ENCODE results near the gene HBE1.
"Not testable (repeated sequence)": the region's sequence is repeated elsewhere in the genome, so short reads cannot be mapped to it uniquely, and the experiment has no call there.

HBE1 gene

DNA sequence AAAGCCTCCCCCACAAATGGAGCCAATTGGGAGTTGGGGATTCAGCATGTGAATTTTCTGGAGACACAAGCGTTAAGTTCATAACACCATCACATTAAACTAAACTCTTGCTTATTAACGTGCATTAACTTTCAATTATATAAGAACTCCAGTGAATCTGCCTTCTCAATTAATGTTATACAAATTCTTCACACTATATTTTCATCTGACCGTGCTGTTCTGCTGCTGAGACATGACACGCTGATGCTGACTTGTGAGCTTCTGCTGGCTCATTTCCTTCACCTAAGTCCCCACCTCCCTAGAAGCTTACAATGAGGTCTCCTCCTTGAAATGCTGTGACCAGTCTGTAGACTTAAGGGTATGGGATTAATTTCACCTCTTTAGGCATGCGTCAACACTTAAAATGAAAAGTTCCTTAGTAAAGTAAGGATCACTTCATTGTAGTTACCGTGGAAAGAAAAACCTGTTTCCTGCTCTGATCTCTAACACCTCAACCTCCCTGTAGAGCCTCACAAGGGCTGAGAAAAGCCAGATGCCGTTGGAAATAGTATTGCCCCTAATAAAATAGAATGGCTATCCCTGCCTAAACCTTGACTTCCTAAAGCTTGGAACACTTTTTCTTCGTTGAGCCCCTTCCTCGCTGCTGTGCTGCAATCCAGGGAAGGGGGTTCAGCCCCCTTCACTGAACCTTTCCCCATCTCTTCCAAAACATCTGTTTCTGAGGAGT is 17.4 kb downstream of the HBE1 start:
- no peak for DNase-seq

DNA sequence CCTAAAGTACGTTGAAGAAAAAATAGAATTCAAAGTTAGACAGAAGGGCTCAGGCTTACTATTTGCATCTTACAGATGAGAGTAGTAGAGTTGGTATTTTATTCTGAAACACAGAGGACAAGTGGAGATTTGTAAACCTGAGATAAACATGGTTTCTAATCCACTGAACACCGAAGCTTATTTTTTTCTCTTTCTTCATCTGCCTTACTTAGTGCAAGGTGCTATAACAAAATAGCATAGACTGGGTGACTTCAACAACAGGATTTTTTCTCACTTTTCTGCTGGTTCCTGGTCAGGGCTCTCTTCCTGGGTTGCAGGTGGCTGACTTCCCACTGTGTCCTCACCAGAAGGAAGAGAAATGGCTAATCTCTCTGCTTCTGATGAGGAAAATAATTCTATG is 18.0 kb downstream of the HBE1 start:
- no peak for DNase-seq

DNA sequence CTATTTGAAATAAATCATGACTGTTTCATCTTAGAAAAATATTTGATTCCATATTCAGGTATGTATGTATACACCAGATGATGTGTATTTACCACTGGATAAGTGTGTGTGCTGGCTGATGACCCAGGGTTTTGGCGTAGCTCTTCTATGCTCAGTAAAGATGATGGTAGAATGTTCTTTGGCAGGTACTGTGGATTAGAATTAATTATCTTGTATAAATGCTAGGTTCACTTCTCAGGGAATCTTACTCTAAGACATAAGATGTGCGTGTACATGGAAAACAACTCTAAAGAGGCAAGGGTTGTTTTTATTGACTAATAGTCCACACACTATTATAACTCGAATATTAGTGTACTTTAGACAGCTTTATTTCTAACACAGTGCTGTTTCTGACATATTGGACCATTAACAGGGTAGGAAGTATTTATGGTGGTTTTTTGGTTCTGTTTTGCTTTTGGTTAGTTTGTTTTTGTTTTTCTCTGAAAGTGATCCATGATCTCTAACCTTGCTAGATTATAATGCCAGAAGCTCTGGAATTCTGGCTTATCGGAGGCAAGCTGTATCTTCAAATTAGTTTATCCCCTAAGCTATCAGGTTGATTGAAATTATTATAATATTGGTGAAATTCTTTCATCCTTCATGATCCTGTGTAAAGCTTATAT is 19.1 kb downstream of the HBE1 start:
- no peak for DNase-seq

DNA sequence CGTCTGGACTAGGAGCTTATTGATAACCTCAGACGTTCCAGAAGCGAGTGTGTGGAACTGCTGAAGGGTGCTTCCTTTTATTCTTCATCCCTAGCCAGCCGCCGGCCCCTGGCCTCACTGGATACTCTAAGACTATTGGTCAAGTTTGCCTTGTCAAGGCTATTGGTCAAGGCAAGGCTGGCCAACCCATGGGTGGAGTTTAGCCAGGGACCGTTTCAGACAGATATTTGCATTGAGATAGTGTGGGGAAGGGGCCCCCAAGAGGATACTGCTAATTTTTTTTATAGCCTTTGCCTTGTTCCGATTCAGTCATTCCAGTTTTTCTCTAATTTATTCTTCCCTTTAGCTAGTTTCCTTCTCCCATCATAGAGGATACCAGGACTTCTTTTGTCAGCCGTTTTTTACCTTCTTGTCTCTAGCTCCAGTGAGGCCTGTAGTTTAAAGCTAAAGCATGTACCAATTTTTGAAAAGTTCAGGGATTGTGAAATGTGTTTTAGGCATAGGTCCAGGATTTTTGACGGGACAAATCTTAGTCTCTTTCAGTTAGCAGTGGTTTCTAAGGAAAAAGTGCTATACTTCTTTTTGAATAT is 19.8 kb downstream of the HBE1 start, which contains the start of gene HBG1:
Gene HBG1, minus strand, starts transcription at position 51 of the 590 bp plus-strand sequence. CDS start 53 bp downstream, outside the sequence.
- not testable (repeated sequence) for DNase-seq

DNA sequence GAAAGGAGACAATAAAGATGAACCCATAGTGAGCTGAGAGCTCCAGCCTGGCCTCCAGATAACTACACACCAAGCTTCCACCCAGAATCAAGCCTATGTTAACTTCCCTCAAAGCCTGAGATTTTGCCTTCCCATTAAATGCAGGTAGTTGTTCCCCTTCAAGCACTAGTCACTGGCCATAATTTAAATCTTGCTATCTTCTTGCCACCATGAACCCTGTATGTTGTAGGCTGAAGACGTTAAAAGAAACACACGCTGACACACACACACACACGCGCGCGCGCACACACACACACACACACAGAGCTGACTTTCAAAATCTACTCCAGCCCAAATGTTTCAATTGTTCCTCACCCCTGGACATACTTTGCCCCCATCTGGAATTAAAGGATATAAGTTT is 21.2 kb downstream of the HBE1 start:
- DNase-seq, result not testable (repeated sequence)

DNA sequence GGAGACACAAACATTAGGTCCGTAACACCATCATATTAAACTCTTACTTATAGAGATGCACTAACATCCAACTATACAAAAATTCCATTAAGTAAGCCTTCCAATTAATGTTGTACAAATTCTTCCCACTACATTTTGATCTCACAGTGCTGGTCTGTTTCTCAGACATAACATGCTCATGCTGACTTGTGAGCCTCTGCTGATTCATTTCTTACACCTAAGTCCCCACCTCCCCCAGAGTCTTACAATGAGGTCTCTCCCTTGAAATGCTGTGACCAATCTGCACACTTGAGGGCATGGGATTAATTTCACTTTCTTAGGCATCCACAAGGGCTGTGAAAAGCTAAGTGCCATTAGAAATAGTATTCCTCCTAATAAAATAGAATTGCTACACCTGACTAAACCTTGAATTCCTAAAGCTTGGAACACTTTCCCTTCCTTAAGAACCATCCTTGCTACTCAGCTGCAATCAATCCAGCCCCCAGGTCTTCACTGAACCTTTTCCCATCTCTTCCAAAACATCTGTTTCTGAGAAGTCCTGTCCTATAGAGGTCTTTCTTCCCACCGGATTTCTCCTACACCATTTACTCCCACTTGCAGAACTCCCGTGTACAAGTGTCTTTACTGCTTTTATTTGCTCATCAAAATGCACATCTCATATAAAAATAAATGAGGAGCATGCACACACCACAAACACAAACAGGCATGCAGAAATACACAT is 22.1 kb downstream of the HBE1 start:
- no peak for DNase-seq

DNA sequence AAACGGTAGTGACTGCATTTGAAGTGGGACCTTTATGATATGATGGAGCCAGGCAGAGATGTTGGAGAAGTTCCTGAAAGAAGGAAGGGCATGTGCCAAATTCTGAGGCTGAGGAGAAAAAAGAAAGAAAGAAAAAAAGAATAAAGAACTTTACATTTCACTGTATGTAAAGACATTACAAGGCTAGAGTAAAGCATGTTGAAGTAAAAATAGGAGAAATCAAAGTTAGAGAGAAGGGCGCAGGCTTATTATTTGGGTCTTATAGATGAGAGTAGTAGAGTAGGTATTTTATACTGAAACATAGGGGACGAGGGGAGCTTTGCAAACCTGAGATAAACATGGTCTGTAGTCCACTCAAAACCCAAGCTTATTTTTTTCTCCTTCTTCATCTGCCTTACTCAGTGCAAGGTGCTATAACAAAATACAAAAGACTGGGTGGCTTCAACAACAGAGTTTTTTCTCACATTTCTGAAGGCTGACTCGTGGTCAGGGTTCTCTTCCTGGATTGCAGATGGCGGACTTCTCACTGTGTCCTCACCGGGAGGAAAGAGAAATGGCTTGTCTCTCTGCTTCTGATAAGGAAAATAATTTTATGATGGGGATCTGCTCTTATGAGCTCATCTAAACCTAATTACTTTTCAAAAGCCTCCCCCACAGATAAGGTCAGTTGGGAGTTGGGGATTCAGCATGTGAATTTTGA is 22.8 kb downstream of the HBE1 start:
- DNase-seq, result no peak

DNA sequence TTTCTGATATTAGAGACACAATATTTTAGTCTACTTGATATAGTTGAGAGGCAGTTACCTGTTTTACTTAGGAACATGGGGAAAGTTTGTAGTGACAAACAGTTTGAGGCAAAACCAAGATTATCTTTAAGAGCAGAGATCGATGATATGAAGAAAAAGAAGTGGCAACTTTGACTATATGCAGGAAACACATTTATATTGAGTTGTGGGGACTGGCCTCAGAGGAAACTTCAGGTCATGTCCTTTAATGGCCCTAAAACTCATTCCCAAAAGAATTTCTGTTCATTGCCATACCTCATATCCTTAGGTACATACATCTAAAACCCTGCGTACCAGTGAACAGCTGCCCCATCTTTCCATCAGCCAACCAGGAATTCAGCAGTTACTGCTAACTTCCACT is 24.6 kb downstream of the HBE1 start:
- no peak for DNase-seq

DNA sequence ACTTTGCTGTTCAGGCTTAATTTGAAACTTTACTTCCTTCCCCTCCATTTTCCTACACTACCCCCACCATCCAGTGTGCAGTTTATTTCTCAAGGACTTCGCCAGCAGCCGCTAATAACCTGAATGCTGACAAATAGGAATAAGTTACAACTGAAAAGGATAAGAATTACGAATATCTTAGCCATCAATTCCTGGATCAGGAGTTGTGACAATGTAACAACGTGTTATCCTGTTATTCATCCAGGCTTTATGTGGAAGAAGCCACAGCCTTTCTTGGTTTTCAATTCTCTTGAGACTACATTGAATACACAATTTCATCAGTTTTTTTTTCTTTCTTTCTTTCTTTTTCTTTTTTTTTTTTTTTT is 25.9 kb downstream of the HBE1 start:
- DNase-seq, result no peak

DNA sequence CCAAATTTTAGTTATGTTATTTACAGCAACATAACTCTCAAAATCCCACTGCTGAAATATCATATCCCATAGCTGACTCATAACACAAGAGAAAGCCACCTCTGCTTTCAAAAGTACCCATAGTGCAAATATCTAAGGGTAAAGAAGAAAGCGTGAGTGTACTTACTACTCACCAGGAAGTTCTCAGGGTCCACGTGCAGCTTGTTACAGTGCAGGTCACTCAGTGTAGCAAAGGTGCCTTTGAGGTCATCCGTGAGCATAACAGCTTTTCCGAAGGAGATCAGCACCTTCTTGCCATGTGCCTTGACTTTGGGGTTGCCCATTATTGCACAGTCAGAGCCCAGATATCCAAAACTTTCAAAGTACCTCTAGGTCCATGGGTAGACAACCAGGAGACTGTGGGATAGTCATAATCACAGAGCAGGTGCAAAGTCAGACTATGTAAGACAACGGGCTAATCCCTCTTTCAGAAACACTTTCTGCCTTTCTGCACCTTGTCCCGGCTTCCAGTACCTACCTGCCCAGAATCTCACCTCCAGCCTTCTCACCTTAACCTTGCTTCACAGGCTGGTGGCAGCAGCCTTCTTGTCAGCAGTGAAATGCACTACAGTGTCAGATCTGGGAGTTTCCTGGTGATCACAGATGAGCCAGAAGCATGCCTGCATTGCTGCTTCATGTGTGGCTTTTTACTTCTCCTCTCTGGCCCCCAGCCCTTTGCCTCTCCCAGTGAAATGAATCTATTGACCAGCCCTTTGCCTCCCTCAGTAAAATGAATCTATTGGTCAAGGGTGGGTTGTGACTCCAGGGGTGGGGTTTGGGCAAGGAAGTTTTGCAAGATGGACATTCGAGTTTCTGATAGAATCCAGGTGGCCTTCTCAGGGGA is 26.6 kb downstream of the HBE1 start:
- no peak for DNase-seq

DNA sequence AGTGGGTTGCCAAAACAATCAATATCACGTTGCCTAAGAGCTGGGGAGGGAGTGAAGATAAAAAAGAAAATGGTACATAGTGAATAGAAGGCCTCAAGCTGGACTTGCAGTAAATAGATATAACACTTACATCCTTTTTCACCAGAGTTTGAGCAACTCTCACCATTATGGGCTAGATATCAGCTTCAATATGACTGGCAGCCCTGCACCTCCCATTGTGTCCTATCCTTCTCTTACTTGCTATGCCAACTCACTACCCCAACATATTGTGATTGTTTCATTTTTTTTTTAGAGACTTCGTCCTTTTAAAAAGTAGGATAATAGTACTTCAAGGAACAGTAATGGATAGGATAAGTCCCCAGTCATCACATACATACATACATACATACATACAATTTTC is 27.5 kb downstream of the HBE1 start:
- no peak for DNase-seq

DNA sequence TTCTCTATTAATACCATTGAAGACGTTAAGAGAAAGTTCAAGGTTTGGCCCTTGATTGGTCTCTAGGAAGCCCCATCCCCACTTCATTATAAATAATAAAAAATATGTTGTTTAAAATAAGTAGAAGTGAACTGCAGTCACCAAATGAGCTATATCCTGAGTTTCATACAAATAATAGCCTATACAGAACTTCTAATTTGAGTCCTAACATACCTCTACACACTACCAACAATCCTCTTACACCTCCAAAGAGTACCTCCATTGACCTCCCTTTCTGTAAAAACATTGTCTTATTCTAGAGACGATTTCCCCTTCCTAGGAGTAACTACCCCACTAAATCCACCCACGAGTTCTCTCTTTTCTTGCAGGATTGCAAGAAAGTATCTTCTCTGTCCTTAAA is 28.3 kb downstream of the HBE1 start:
- no peak for DNase-seq

DNA sequence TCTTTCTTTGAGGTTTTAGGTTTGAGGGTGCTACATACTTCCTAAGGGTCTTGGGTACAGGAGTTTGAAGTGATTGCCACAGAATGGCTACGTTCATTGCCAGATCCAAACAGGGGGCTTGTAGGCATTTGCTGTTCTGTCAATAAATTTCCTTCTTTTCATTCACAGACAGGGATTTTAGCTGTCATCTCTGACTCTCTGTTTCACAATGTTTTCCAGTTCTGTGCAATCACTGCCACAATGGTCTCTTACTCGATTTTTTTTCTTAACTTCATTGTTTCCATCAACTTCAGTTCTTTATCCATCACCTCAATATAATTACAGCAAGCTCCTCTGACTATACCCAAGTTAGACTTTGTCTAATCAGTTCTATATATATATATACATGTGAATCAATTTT is 29.3 kb downstream of the HBE1 start:
- no peak for DNase-seq

DNA sequence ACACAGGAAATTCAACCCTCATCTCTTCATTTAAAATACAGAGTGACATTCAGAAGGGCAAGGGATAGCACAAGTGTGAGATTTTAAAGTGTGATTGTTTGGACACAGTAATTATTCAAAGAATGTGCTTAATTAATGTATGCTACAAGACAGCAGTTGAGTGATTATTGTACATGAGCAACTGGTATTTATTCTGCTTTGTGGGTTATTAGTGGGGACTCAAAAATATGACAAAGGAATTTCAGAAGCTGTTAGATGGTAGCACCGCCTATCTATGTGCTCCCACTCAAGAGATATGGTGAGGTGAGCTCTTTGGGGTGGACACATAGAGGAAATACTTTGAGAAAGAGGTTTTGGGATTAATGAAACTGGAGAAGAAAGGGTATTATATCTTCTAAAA is 29.7 kb downstream of the HBE1 start:
- no peak for DNase-seq

DNA sequence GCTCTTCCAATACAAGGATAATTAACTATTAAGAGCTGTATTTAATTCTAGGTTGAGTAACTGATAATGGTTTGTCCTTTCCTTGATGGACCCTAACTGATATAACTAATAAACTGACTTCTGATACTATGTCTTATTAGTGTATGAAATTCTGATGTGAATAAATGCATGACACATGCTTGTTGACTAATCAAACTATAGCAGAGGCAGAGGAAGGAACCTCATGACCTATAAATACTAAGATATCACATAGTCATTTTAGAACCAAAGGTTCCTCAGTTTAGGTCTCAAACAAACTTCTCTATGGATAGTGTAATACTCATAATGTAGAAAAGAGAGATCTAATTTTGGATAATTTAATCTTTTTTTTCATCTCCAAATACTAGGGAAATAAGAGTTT is 30.7 kb downstream of the HBE1 start:
- no peak for DNase-seq

DNA sequence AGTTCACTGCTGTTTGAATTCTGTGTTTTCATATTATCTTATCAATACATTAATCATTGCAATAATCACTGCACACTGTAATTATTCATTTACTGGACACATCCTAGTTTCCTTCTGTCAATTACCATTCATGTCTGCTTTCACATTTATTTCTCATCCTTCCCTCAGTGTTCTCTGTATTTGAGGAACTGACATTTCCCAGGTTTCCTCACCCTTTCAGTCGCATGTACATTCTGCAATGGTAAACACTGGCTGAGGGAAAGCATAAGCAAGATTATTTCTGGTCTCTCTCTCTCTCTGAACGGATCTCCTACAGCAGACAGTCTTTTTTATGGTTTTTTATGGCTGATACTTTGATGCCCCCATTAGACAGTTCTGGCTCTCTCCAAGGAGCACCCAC is 31.3 kb downstream of the HBE1 start:
- no peak for DNase-seq

DNA sequence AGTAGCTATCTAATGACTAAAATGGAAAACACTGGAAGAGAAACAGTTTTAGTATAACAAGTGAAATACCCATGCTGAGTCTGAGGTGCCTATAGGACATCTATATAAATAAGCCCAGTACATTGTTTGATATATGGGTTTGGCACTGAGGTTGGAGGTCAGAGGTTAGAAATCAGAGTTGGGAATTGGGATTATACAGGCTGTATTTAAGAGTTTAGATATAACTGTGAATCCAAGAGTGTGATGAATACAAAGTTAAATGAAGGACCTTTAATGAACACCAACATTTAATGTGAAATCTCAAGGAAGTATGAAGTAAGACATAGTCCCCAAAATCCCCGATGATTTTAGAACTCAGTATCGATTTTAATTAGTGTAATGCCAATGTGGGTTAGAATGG is 32.3 kb downstream of the HBE1 start:
- DNase-seq, result no peak

DNA sequence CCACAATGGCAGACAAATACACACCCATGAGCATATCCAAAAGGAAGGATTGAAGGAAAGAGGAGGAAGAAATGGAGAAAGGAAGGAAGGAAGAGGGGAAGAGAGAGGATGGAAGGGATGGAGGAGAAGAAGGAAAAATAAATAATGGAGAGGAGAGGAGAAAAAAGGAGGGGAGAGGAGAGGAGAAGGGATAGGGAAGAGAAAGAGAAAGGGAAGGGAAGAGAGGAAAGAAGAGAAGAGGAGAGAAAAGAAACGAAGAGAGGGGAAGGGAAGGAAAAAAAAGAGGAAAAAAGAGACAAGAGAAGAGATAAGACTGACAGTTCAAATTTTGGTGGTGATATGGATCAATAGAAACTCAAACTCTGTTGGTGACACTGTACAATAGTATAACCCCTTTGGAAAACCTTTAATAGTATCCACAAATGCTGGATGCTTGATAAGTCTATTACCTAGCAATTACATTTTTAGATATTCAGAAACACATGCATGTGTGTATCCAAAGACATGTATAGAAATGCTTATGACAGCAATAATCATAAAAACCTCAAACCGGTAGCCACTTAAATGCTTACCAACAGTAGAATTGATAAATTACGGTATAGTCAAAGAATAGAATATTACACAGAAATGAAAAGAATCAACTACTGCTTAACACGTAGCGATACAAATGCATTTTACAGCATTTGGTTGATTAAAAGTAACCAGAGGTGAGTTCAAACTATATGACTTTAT is 34.2 kb downstream of the HBE1 start:
- no peak for DNase-seq

DNA sequence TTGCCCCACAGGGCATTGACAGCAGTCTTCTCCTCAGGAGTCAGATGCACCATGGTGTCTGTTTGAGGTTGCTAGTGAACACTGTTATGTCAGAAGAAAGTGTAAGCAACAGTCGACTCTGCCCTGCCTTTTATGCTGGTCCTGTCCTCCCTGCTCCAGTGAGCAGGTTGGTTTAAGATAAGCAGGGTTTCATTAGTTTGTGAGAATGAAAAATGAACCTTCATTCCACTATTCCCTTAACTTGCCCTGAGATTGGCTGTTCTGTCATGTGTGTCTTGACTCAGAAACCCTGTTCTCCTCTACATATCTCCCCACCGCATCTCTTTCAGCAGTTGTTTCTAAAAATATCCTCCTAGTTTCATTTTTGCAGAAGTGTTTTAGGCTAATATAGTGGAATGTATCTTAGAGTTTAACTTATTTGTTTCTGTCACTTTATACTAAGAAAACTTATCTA is 35.3 kb downstream of the HBE1 start, which contains the start of gene HBD:
Gene HBD, minus strand, starts transcription at position 103 of the 454 bp plus-strand sequence. Its CDS starts 50 bp downstream, at position 53.
- DNase-seq, result peak in 1 of 5 donors; percentile 0

DNA sequence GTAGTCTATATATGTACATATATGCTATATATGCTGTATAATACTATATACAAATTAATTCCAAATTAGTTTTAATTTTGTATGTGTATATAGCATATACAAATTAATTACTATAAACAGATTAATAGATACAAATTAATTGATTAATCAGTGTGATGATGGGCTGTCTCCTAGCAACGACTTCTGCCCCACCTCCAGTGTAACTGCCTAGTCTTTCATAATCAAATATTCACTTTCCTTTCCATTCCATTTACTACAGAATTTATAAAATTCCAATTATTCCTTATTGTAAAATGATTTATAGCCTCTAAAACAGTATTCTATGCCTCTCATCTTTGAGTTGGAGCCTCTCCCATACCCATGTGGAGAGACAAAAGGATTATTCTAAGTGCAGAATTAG is 36.4 kb downstream of the HBE1 start:
- no peak for DNase-seq

DNA sequence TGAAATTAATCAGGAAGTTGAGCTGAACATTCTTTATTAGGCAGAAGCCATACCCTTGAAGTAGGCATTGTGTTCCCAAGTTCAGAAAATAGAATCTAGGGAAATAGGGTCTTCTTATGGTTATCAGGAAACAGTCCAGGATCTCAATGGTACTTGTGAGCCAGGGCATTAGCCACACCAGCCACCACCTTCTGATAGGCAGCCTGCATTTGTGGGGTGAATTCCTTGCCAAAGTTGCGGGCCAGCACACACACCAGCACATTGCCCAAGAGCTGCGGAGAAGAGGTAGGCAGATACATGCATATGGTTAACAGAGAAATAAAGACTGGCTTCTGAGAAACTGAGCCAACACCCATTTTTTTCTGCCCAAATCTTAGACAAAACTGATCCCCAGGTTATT is 36.9 kb downstream of the HBE1 start:
- no peak for DNase-seq

Data from T-helper 1 cell (primary cell).